NCI-H82 (cell line): ENCODE data around the gene RGL1.

Experiments used
- DNase-seq: peaks from one replicate; lab custom pipeline; 2025; lab: John Stamatoyannopoulos, UW

The RGL1 gene

DNA sequence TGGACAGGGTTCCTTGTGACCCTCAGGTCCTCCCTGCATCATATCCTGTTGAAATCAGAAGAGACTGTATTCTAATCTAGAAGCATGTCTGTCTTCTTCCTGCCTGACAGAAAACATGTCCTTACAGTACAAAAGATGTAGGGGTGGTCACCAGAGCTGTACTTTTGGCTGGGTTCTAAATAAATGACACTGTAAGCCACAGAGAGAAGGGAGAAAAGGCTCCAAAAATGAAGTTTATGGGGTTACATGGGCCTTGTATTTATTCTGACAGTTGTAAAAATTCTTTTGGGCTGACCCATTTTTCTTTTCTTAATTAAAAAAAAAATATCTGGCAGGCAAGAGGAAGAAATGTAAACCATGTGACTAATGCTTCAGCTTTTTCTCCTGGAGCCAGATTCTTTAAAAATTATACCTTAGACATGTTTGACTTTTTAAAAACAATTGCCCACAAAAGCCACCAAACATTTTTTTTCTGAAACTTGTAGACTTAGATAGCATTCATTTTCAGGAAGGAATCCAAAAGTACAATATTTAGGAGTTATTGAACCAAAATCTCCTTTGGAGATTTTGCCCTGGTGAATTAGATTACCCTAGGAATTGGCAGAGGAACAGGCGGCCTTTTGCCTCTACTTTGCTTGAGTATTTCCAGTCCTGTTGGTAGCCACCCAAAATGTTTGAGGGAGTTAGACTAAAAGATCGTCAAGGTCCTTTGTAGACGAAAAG, 17.1 kb downstream of the RGL1 start:
- no peak for DNase-seq

DNA sequence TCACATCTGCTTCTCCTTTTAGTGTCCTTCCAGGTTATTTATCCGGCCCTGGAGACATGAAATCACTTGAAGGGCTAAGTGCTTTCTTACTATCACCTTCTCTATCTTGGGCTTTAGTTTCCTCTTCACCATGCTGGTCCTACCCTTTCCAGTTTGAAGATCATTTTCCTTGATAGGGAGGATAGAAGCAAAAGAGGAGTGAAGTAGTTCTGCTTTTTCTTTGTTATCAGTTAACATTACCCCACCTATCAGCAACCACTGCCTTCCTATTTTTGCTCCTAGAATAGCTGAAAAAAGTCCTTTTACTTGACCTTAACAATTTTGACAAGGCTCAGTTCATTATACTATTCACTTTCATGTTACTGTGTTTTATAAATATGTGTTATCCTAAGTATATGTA, 19.4 kb downstream of the RGL1 start:
- no peak for DNase-seq

- DNase-seq, result no peak
Measured at GRCh38 chr1:183827801-183828200, 22.9 kb downstream of the RGL1 start.

- DNase-seq, result no peak
Measured at GRCh38 chr1:183830389-183830788, 25.5 kb downstream of the RGL1 start.

GRCh38 chr1:183831311-183831710, 26.4 kb downstream of the RGL1 start:
- DNase-seq, result peak; percentile 90

GRCh38 chr1:183832459-183832858, 27.5 kb downstream of the RGL1 start:
- no peak for DNase-seq

DNA sequence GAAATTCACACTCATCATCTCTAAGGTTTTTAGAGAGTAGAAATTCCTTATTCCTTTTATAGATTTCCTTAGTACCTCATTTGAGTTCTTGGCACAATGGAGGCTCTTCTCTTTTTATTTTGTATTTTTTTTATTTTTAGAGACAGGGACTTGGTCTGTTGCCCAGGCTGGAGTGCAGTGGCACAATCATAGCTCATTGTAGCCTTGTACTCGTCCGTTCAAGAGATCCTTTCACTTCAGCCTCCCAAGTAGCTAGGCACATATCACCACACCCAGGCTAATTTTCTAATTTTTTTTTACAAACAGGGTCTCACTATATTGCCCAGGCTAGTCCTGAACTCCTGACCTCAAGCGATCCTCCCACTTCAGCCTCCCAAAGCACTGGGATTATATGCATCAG, 29.6 kb downstream of the RGL1 start:
- DNase-seq, result no peak

DNA sequence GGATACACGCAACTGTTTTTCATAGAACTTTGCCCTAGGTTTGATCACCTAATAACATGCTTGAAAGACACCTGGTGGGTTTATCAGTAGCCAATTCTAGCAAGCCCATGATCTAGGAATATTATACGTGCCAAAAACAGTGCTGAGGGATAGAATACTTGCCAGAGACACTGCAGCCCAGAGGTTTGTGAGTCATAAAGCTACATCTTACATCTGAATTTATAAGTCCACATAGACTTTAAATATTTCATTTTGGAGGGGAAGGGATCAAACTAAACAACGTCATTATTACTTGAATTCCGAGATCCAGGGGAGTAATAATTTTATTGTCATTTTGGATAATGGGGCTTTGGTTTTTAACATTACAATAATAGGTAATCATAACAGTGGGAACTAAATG, 31.7 kb downstream of the RGL1 start:
- DNase-seq, result no peak

DNA sequence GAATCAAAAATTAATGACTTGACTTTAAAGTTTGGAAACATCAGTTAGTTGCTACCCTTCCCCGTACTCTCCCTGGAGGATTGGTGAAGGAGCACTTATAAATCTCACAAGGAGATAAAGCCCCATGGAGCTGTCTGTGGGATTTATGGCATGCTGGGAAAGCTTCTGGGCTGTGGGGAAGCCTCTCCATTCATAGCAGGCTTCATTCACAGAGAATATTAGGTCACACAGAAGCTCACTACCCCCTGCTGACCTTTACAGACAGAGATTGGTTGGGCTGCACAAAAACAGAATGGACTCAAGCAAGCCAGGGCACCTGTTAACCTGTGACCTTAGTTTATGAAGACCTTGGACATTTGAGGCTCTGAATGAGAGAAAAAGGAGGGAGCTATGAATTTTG, 32.1 kb downstream of the RGL1 start:
- peak; percentile 85 for DNase-seq

DNA sequence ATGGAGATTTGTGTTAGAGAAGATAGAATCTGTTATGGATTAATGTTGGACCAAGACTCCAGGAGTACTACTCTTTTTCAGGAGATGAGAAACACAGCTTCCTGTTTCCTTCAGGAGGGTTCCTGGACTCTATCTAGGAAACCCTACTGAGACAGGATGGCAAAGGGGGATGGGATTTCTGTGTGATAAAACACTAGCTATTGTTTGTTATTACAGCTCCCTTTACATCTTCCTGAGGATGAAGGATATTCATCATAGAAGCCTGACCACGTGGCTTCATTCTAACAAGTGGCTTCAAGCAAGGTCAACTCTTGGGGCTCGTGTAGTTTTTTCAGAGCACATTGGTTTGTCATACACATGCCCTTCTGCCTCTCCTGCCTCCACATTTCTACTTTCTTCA, 33.3 kb downstream of the RGL1 start:
- DNase-seq, result no peak

GRCh38 chr1:183840140-183840539, 35.2 kb downstream of the RGL1 start:
- no peak for DNase-seq

DNA sequence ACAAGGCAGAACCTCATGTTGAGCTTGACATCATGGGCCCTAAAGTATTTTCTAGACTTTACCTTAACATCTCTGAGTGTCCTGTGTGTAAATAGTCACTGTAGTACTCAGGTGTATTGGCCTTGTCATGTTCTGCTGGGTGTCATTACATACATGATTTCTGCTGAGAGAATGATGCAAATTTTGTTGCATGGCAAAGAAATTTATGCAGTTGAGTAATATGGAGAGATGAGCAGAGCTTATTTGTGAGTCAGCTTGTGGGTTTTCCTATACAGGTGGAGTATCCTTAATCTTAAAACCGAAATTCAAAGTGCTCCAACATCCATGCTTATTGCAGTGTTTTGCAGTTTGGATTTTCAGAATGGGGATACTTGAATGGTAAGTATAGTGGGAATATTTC, 36.6 kb downstream of the RGL1 start:
- DNase-seq, result no peak

DNA sequence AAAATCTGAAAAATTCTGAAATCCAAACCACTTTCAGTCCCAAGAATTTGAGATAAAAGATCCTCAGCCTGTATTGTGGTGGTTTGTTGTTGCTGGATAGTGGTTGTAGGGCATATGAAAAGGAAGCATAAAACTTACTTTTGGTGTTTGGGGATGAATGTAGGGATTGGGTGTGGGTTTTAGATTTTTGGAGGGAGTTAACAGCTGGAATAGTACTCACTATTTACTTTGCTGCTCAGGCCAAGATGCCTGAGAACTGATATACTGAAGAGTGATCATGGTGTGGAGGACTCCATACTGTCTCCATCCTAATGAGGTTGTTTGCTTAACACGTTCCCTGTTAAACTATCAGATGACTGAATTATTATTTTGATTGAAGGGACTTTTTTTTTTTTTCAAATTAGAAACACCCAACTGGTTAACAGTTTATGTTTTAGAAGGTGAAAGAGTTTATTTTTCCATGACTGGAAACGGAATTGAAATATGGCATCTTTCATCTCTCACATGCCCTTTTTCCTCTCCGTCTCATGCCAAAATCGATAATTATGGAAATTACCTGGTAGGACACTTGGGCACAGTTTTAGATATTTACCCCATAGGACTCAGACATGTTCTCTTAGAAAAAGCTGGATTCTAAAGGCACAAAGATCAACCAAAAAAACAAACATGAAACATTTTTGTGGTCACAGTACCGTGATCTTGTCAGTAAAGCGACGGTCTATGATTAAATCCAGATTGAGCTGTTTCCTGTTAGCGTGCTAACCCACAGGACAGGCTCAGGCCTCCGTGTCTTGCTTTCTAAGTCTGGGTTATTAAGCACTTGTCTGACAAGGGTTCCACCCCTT, 37.3 kb downstream of the RGL1 start:
- DNase-seq, result peak; percentile 86

- no peak for DNase-seq
Measured at GRCh38 chr1:183842795-183843144, 37.9 kb downstream of the RGL1 start.

DNA sequence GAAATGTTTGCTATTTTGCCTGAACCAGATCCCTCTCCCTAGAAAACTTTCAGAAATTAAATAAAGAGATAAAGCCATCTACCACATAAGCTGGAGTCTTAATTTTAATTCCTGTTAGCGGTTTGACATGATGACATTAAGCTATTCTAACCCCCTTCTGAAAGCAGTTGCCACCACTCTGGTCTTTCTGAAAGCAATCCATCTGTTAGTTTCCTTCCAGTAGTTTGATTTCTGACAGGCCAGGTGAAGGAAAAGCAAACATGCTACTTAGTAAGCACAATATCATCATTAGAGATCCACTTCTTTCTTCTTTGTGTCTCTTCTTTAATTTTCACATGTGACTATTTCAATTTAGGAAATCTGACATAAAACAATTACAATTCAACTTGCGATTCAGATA, 39.9 kb downstream of the RGL1 start:
- peak; percentile 93 for DNase-seq

GRCh38 chr1:183845681-183846080, 40.8 kb downstream of the RGL1 start:
- DNase-seq, result no peak

- no peak for DNase-seq
Measured at GRCh38 chr1:183847641-183848040, 42.7 kb downstream of the RGL1 start.

DNA sequence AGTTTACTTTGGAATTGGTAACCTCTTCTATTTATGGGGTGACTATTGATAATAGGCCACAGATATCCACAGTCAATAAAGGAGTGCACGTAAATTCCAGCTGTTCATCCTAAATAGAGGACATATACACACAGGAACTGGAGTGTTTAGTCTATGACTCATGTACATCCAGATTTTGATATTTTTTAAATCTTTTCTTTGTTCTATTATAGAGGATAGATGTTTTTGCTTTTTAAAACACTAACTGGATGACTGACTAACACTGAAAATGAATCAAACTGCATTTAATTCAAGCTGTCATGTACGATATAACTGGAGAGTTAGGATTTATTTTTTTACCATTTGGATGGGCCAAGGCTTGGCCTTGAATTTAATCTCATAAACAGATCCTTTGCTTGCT, 45.9 kb downstream of the RGL1 start:
- DNase-seq, result no peak

DNA sequence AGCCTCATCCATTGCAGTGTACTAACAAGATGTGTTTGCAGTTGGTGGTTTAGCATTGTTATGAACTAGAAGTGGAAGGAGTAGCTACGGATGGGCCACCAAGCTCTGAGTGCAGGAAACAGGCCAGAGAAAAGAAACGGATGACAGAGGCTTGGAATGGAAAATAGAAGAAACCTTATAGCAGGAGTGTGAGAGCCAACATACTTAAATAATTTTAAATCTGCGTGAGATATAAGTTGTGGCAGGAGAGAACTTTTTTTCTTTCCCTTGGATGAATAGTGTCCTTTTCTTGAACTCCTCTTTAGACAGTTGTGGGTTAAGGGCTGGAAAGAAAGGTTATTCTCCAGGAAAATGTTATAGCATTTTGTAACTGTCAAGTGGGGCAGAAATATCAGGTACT, 54.2 kb downstream of the RGL1 start:
- no peak for DNase-seq

- no peak for DNase-seq
Measured at GRCh38 chr1:183859831-183860230, 54.9 kb downstream of the RGL1 start.

DNA sequence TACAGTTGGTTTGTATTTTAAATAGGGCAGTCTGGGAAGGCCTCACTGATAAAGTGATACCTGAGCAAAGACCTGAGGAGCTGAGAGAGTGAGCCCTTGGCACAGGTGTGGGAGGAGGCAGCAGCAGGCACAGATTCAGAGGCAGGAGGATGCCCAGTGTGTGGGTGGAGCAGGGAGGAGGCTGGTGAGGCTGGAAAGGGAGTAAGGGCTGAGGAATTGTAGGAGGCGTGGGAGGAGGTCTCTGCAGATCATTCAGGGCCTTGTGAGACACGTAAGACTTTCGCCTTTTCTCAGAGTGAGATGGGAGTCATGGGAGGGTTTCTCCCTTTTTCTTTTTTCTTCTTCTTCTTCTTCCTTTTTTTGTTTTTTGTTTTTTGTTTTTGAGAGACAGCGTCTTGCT, 58.0 kb downstream of the RGL1 start:
- no peak for DNase-seq

GRCh38 chr1:183863852-183864251, 58.9 kb downstream of the RGL1 start:
- DNase-seq, result no peak

DNA sequence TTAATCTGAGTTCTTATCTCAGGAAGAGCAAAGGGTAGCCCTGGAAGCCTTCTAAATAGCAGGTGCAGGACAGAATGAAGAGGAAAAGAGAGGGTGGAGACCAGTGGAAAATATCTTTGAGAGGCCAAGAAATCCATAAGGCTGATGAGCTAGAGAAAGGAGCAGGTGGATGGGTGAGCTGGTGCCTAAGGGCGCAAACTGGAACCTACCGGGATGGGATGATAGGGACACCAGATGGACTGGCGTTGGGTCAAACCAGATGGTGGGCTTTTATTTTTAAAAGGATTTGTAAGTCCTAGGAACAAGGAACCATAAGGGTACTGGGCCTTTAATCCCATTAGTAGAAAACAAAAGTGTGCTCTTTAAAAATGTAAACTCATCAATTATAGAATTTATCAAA, 59.7 kb downstream of the RGL1 start:
- DNase-seq, result peak; percentile 99

GRCh38 chr1:183869230-183869629, 64.3 kb downstream of the RGL1 start:
- DNase-seq, result no peak
